AG04449 (cell line): ENCODE data around the gene MEGF11.

Source experiments
- CTCF ChIA-PET: fragments of 350-600 bp; formaldehyde crosslinking; extraction: SDS; loops from one replicate; lab custom pipeline; 2021; ENCODE audit warnings: antibody characterized with exemption; lab: Yijun Ruan, JAX
- POLR2A ChIA-PET: fragments of 400-600, 350-600 bp; formaldehyde crosslinking; extraction: SDS; loops from one replicate; lab custom pipeline; 2020; ENCODE audit warnings: antibody characterized with exemption, inconsistent platforms; lab: Yijun Ruan, JAX
- DNase-seq: peaks from one replicate; pipeline ENCODE4 v3.0.0-alpha.2; 2010; ENCODE audit warnings: low read depth, low spot score
- H3K4me3 ChIP-seq: 2 replicates; pipeline ENCODE4 v1.5.1; 2011; ENCODE audit warnings: low read depth, mild to moderate bottlenecking, control low read depth, low read length
- CTCF ChIP-seq: IDR thresholded peaks from one replicate; pipeline ENCODE4 v1.5.1; 2011; ENCODE audit warnings: mild to moderate bottlenecking, moderate library complexity, low read length, control low read depth, inconsistent platforms; ENCODE audit not compliant: insufficient read depth; ENCODE audit errors: missing control alignments

The MEGF11 gene

GRCh38 chr15:66253418-66254088, at the start of gene MEGF11:
MEGF11 (minus strand) TSS chr15:66253750; CDS start chr15:66128403, 125,347 bp downstream.
- no peak for DNase-seq
- TF ChIP-seq CTCF = no peak
- ChIA-PET POLR2A (no interaction called here), CTCF (interaction anchor here (1.0 kb wide), 1 partner anchor 245 kb away, joined by 3 read pairs; no protein-coding TSS in a partner anchor)
- peak within 1 kb of the TSS; percentile 52 for H3K4me3 ChIP-seq

- CTCF ChIA-PET = interaction anchor here (1.0 to 1.3 kb wide), 2 partner anchors 15 to 196 kb away, joined by 5 to 8 read pairs; no protein-coding TSS in a partner anchor
- TF ChIP-seq CTCF = no peak
- DNase-seq = no peak
- POLR2A ChIA-PET = no interaction called here
- no peak overlapping the region for H3K4me3 ChIP-seq
Observed at GRCh38 chr15:66302489-66303278, 49.1 kb upstream of the MEGF11 start.

- no peak for TF ChIP-seq CTCF
- POLR2A ChIA-PET = no interaction called here
- no peak overlapping the region for H3K4me3 ChIP-seq
- DNase-seq = no peak
- CTCF ChIA-PET = interaction anchor here (1.5 kb wide), 1 partner anchor 11 kb away, joined by 3 read pairs; no protein-coding TSS in a partner anchor
Observed at GRCh38 chr15:66298803-66299251, 45.3 kb upstream of the MEGF11 start.

- ChIA-PET POLR2A (no interaction called here), CTCF (interaction anchor here (1.1 kb wide), 1 partner anchor 10 kb away, joined by 3 read pairs; no protein-coding TSS in a partner anchor)
- no peak for TF ChIP-seq CTCF
- H3K4me3 ChIP-seq = no peak overlapping the region
- no peak for DNase-seq
Observed at GRCh38 chr15:66296186-66296585, 42.6 kb upstream of the MEGF11 start.

GRCh38 chr15:66294932-66295235, 41.3 kb upstream of the MEGF11 start:
- CTCF ChIA-PET = interaction anchor here (0.7 to 1.4 kb wide), 4 partner anchors 9 to 204 kb away, joined by 3 to 5 read pairs (median 4); partner anchors contain the start of gene SNAPC5
- TF ChIP-seq CTCF = no peak
- POLR2A ChIA-PET = no interaction called here
- peak; percentile 10 for DNase-seq
- peak overlapping the region; percentile 64 for H3K4me3 ChIP-seq
